Activated CD4-positive, alpha-beta memory T cell treated with anti-CD3 and anti-CD28 coated beads, Interleukin-2, amount 10 ng/mL, durations not matched to agents 7 days and 5 days (primary cell): Measurements from ENCODE around the gene FBXW7. TPM values are rescaled to one million over a fixed set of nuclear protein-coding genes. Genes with fewer than 3 reads are reported as not detected.

Source experiments
- CTCF ChIA-PET: fragments of 350-600 bp; sonication (Branson Sonifier 250); formaldehyde crosslinking; loops from one replicate; lab custom pipeline; 2021; ENCODE audit warnings: antibody characterized with exemption, inconsistent platforms; lab: Charles Lee
- POLR2A ChIA-PET: fragments of 350-600 bp; sonication (Branson Sonifier 250); formaldehyde crosslinking; loops from one replicate; lab custom pipeline; 2021; ENCODE audit warnings: antibody characterized with exemption; lab: Charles Lee
- DNase-seq: peaks from one replicate; pipeline ENCODE4 v3.0.0-alpha.2; 2020
- H3K27ac Mint-ChIP-seq: one replicate; pipeline ENCODE4 v1.8.0; 2021; ENCODE audit warnings: mild to moderate bottlenecking, mixed read lengths
- H3K27me3 Mint-ChIP-seq: one replicate; pipeline ENCODE4 v1.8.0; 2021; ENCODE audit warnings: mixed read lengths
- H3K36me3 Mint-ChIP-seq: one replicate; pipeline ENCODE4 v1.8.0; 2021; ENCODE audit warnings: low read depth, mixed read lengths
- H3K4me1 Mint-ChIP-seq: one replicate; pipeline ENCODE4 v1.8.0; 2021; ENCODE audit warnings: mixed read lengths
- H3K4me3 Mint-ChIP-seq: one replicate; pipeline ENCODE4 v1.8.0; 2021; ENCODE audit warnings: mild to moderate bottlenecking, mixed read lengths
- H3K9me3 Mint-ChIP-seq: one replicate; pipeline ENCODE4 v1.8.0; 2021; ENCODE audit warnings: mixed read lengths
- total RNA-seq, 2 experiments: library from RNA; stranded (reverse); gene quantifications; one replicate each; pipeline ENCODE4 v1.2.3, GENCODE V29; 2021

The FBXW7 gene
- total RNA-seq, 2 experiments from 2014 or later: 59.8 to 66.8 TPM

GRCh38 chr4:152480901-152481300 is 55.0 kb downstream of the FBXW7 start:
- POLR2A ChIA-PET: interaction anchor here (1.0 to 1.8 kb wide), 3 partner anchors 10 to 55 kb away, joined by 3 to 7 read pairs (median 4); no protein-coding TSS in a partner anchor
- H3K36me3 Mint-ChIP-seq: peaks cover 50% of the 10 kb centered on the region

GRCh38 chr4:152480326-152480725 is 55.6 kb downstream of the FBXW7 start:
- no peaks in the 10 kb centered on the region for H3K27me3 Mint-ChIP-seq

More at GRCh38 chr4:152480901-152481300, 55.0 kb downstream of the FBXW7 start:
- H3K27me3 Mint-ChIP-seq: no peaks in the 10 kb centered on the region
- CTCF ChIA-PET: interaction anchor here (0.6 kb wide), 1 partner anchor 273 kb away, joined by 5 read pairs; no protein-coding TSS in a partner anchor
- H3K27ac Mint-ChIP-seq: no peak overlapping the region
- H3K4me3 Mint-ChIP-seq: no peak overlapping the region
- DNase-seq: no peak
- H3K9me3 Mint-ChIP-seq: peaks cover 9% of the 10 kb centered on the region
- H3K4me1 Mint-ChIP-seq: peaks cover 35% of the 10 kb centered on the region

GRCh38 chr4:152479428-152480026 is 56.4 kb downstream of the FBXW7 start:
- H3K9me3 Mint-ChIP-seq: peaks cover 9% of the 10 kb centered on the region
- H3K4me1 Mint-ChIP-seq: peaks cover 25% of the 10 kb centered on the region
- H3K27me3 Mint-ChIP-seq: no peaks in the 10 kb centered on the region
- ChIA-PET CTCF (no interaction called here), POLR2A (no interaction called here)
- peaks cover 53% of the 10 kb centered on the region for H3K36me3 Mint-ChIP-seq
- DNase-seq: no peak
- H3K27ac Mint-ChIP-seq: no peak overlapping the region
- H3K4me3 Mint-ChIP-seq: no peak overlapping the region

More at GRCh38 chr4:152480326-152480725, 55.6 kb downstream of the FBXW7 start:
- Mint-ChIP-seq H3K9me3 (peaks cover 9% of the 10 kb centered on the region), H3K4me3 (no peak overlapping the region), H3K36me3 (peaks cover 53% of the 10 kb centered on the region), H3K4me1 (peaks cover 29% of the 10 kb centered on the region), H3K27ac (no peak overlapping the region)
- CTCF ChIA-PET: no interaction called here
- POLR2A ChIA-PET: interaction anchor here (1.0 to 1.8 kb wide), 2 partner anchors 21 to 56 kb away, joined by 4 to 7 read pairs; no protein-coding TSS in a partner anchor
- DNase-seq: no peak

- POLR2A ChIA-PET: no interaction called here
- H3K36me3 Mint-ChIP-seq: peaks cover 58% of the 10 kb centered on the region
These were observed 57.2 kb downstream of the FBXW7 start for GRCh38 chr4:152478461-152479237.

GRCh38 chr4:152476796-152477195 is 59.1 kb downstream of the FBXW7 start:
- Mint-ChIP-seq H3K27me3 (no peaks in the 10 kb centered on the region), H3K36me3 (peaks cover 58% of the 10 kb centered on the region), H3K9me3 (peaks cover 10% of the 10 kb centered on the region), H3K4me3 (no peak overlapping the region), H3K4me1 (peaks cover 21% of the 10 kb centered on the region), H3K27ac (no peak overlapping the region)
- ChIA-PET POLR2A (no interaction called here), CTCF (interaction anchor here (1.2 kb wide), 1 partner anchor 22 kb away, joined by 4 read pairs; no protein-coding TSS in a partner anchor)
- DNase-seq: no peak

More at GRCh38 chr4:152478461-152479237, 57.2 kb downstream of the FBXW7 start:
- H3K4me1 Mint-ChIP-seq: peaks cover 23% of the 10 kb centered on the region
- CTCF ChIA-PET: no interaction called here
- H3K4me3 Mint-ChIP-seq: no peak overlapping the region
- no peak overlapping the region for H3K27ac Mint-ChIP-seq
- no peaks in the 10 kb centered on the region for H3K27me3 Mint-ChIP-seq
- peaks cover 9% of the 10 kb centered on the region for H3K9me3 Mint-ChIP-seq
- DNase-seq: no peak

GRCh38 chr4:152471251-152471792 is 64.6 kb downstream of the FBXW7 start:
- Mint-ChIP-seq H3K4me1 (no peaks in the 10 kb centered on the region), H3K27ac (no peak overlapping the region), H3K36me3 (peaks cover 40% of the 10 kb centered on the region), H3K9me3 (peaks cover 13% of the 10 kb centered on the region), H3K27me3 (no peaks in the 10 kb centered on the region), H3K4me3 (no peak overlapping the region)
- POLR2A ChIA-PET: interaction anchor here (1.2 kb wide), 1 partner anchor 10 kb away, joined by 3 read pairs; no protein-coding TSS in a partner anchor
- no peak for DNase-seq
- CTCF ChIA-PET: interaction anchor here (0.6 to 1.0 kb wide), 3 partner anchors 15 to 30 kb away, joined by 3 to 11 read pairs (median 4); no protein-coding TSS in a partner anchor

- Mint-ChIP-seq H3K27me3 (no peaks in the 10 kb centered on the region), H3K36me3 (peaks cover 30% of the 10 kb centered on the region), H3K9me3 (peaks cover 13% of the 10 kb centered on the region), H3K27ac (no peak overlapping the region), H3K4me3 (no peak overlapping the region), H3K4me1 (peaks cover 19% of the 10 kb centered on the region)
- ChIA-PET POLR2A (no interaction called here), CTCF (no interaction called here)
- no peak for DNase-seq
These were observed 67.5 kb downstream of the FBXW7 start for GRCh38 chr4:152468408-152468807.

- peaks cover 12% of the 10 kb centered on the region for H3K9me3 Mint-ChIP-seq
- H3K27me3 Mint-ChIP-seq: no peaks in the 10 kb centered on the region
- no peak overlapping the region for H3K27ac Mint-ChIP-seq
- peaks cover 32% of the 10 kb centered on the region for H3K4me1 Mint-ChIP-seq
- no peak overlapping the region for H3K4me3 Mint-ChIP-seq
- peaks cover 33% of the 10 kb centered on the region for H3K36me3 Mint-ChIP-seq
- ChIA-PET POLR2A (no interaction called here), CTCF (no interaction called here)
- DNase-seq: no peak
These were observed 68.8 kb downstream of the FBXW7 start for GRCh38 chr4:152467101-152467500.

- no peaks in the 10 kb centered on the region for H3K27me3 Mint-ChIP-seq
- peaks cover 53% of the 10 kb centered on the region for H3K4me1 Mint-ChIP-seq
- DNase-seq: no peak
- ChIA-PET CTCF (interaction anchor here (0.6 kb wide), 1 partner anchor 22 kb away, joined by 3 read pairs; no protein-coding TSS in a partner anchor), POLR2A (interaction anchor here (0.7 to 1.1 kb wide), 2 partner anchors 72 to 315 kb away, joined by 3 read pairs; partner anchors contain the start of genes ARFIP1, FBXW7 and TIGD4)
- H3K4me3 Mint-ChIP-seq: no peak overlapping the region
- peaks cover 27% of the 10 kb centered on the region for H3K36me3 Mint-ChIP-seq
- H3K9me3 Mint-ChIP-seq: peaks cover 4% of the 10 kb centered on the region
- peak overlapping the region; percentile 53 for H3K27ac Mint-ChIP-seq
These were observed 71.7 kb downstream of the FBXW7 start for GRCh38 chr4:152464030-152464823.

- Mint-ChIP-seq H3K4me1 (peaks cover 60% of the 10 kb centered on the region), H3K36me3 (peaks cover 27% of the 10 kb centered on the region), H3K9me3 (peaks cover 4% of the 10 kb centered on the region), H3K27me3 (no peaks in the 10 kb centered on the region), H3K4me3 (no peak overlapping the region), H3K27ac (peak overlapping the region; percentile 53)
- ChIA-PET CTCF (interaction anchor here (0.6 kb wide), 1 partner anchor 23 kb away, joined by 3 read pairs; no protein-coding TSS in a partner anchor), POLR2A (interaction anchor here (0.7 kb wide), 1 partner anchor 316 kb away, joined by 3 read pairs; the partner anchor contains the start of genes ARFIP1 and TIGD4)
- no peak for DNase-seq
These were observed 72.3 kb downstream of the FBXW7 start for GRCh38 chr4:152463562-152463961.

- H3K4me1 Mint-ChIP-seq: peaks cover 65% of the 10 kb centered on the region
- H3K36me3 Mint-ChIP-seq: peaks cover 22% of the 10 kb centered on the region
- no peak for DNase-seq
- peaks cover 4% of the 10 kb centered on the region for H3K9me3 Mint-ChIP-seq
- POLR2A ChIA-PET: no interaction called here
- no peaks in the 10 kb centered on the region for H3K27me3 Mint-ChIP-seq
- CTCF ChIA-PET: no interaction called here
- no peak overlapping the region for H3K27ac Mint-ChIP-seq
- no peak overlapping the region for H3K4me3 Mint-ChIP-seq
These were observed 73.2 kb downstream of the FBXW7 start for GRCh38 chr4:152462695-152463094.

GRCh38 chr4:152462047-152462446 is 73.8 kb downstream of the FBXW7 start:
- Mint-ChIP-seq H3K27ac (peak overlapping the region; percentile 29), H3K4me1 (peaks cover 67% of the 10 kb centered on the region), H3K4me3 (no peak overlapping the region), H3K36me3 (peaks cover 15% of the 10 kb centered on the region), H3K9me3 (peaks cover under 1% of the 10 kb centered on the region), H3K27me3 (no peaks in the 10 kb centered on the region)
- POLR2A ChIA-PET: no interaction called here
- no peak for DNase-seq
- CTCF ChIA-PET: no interaction called here
